Suprapubic skin (tissue), 4 donors: ENCODE results near the gene ATP11B.

Experiments used
- CTCF ChIP-seq, 2 donors: fragments of 200-600 bp in 1 of 2; fragments of 450-650 bp in 1 of 2; sonication (generic) in 1 of 2; IDR thresholded peaks; one replicate each; pipeline ENCODE4 v1.5.1; 2016 to 2019; ENCODE audit warnings: antibody characterized with exemption in 2 of 2, mild to moderate bottlenecking in 1 of 2, moderate library complexity in 1 of 2
- POLR2A ChIP-seq, 2 donors: fragments of 450-650 bp; IDR thresholded peaks; one replicate each; pipeline ENCODE4 v1.6.1; 2017; ENCODE audit warnings: antibody characterized with exemption in 2 of 2, mild to moderate bottlenecking in 2 of 2, moderate library complexity in 2 of 2
- POLR2AphosphoS5 ChIP-seq, 3 donors: sonication (generic); formaldehyde crosslinking; IDR thresholded peaks; one replicate each; pipeline ENCODE4 v1.6.1; 2017; ENCODE audit warnings: antibody characterized with exemption in 3 of 3

- TF ChIP-seq CTCF (IDR thresholded peaks at IDR 0.05) (no peak), POLR2A (IDR thresholded peaks at IDR 0.05) (no peak), POLR2AphosphoS5 (IDR thresholded peaks at IDR 0.05) (no peak)
Observed at GRCh38 chr3:182919866-182920357, 126.6 kb downstream of the ATP11B start.
